IMR-90 (cell line): Measurements from ENCODE around the gene MCTP1. TPM values are rescaled to one million over a fixed set of nuclear protein-coding genes. Genes with fewer than 3 reads are reported as not detected.

Experiments
- ATAC-seq: fragments of 200-7000 bp; cut with Tn5 transposase; 2 replicates; pipeline ENCODE4 v1.9.1; 2020; ENCODE audit warnings: low read depth, mild to moderate bottlenecking, moderate library complexity
- BruUV-seq: library from RNA; stranded (reverse); fragments of 400-500 nt; replicated peaks from 2 replicates; lab custom pipeline; 2021; lab: Mats Ljungman, UMichigan
- CTCF ChIA-PET: fragments of 300-600 bp; formaldehyde crosslinking; extraction: SDS; loops from one replicate; lab custom pipeline; 2021; ENCODE audit warnings: antibody characterized with exemption; lab: Yijun Ruan, JAX
- POLR2A ChIA-PET: fragments of 300-600 bp; sonication (Branson Sonifier 250); formaldehyde crosslinking; loops from one replicate; lab custom pipeline; 2022; ENCODE audit warnings: antibody characterized with exemption; ENCODE audit not compliant: unreplicated experiment; lab: Charles Lee
- DNase-seq: peaks from one replicate; pipeline ENCODE4 v3.0.0; 2013
- H2AFZ ChIP-seq: replicated peaks from 2 replicates; pipeline ENCODE3; 2013; ENCODE audit warnings: low read length, mild to moderate bottlenecking; ENCODE audit not compliant: poor library complexity
- H2AK5ac ChIP-seq: 2 replicates; pipeline ENCODE4 v1.6.1; 2013; ENCODE audit warnings: low read depth, low read length, inconsistent platforms
- H2AK9ac ChIP-seq: replicated peaks from 2 replicates; pipeline ENCODE3; 2013; ENCODE audit warnings: mild to moderate bottlenecking, low read depth, low read length, moderate library complexity; ENCODE audit not compliant: poor library complexity
- H2BK120ac ChIP-seq: 2 replicates; pipeline ENCODE4 v1.6.1; 2013; ENCODE audit warnings: low read depth, low read length, inconsistent platforms
- H2BK15ac ChIP-seq: 3 replicates; pipeline ENCODE4 v1.6.1; 2013; ENCODE audit warnings: low read depth, low read length, inconsistent platforms
- H2BK20ac ChIP-seq: 2 replicates; pipeline ENCODE4 v1.6.1; 2013; ENCODE audit warnings: low read depth, mild to moderate bottlenecking, inconsistent platforms, low read length, moderate library complexity
- H2BK5ac ChIP-seq: 2 replicates; pipeline ENCODE4 v1.6.1; 2013; ENCODE audit warnings: mild to moderate bottlenecking, low read depth, low read length, inconsistent platforms; ENCODE audit not compliant: poor library complexity, severe bottlenecking
- H3K14ac ChIP-seq: replicated peaks from 2 replicates; pipeline ENCODE4 v1.6.1; 2013; ENCODE audit warnings: low read depth, low read length, inconsistent platforms
- H3K18ac ChIP-seq: 2 replicates; pipeline ENCODE4 v1.6.1; 2013; ENCODE audit warnings: low read depth, low read length, control low read depth
- H3K23ac ChIP-seq: 2 replicates; pipeline ENCODE4 v1.6.1; 2013; ENCODE audit warnings: low read depth, low read length, inconsistent platforms
- H3K27ac ChIP-seq: 2 replicates; pipeline ENCODE4 v1.5.1; 2013; ENCODE audit warnings: mild to moderate bottlenecking, control low read depth, low read length; ENCODE audit not compliant: insufficient read depth
- H3K27me3 ChIP-seq: 2 replicates; pipeline ENCODE4 v1.6.1; 2013; ENCODE audit warnings: low read length; ENCODE audit not compliant: control insufficient read depth, insufficient read depth
- H3K36me3 ChIP-seq: 2 replicates; pipeline ENCODE4 v1.6.1; 2013; ENCODE audit warnings: low read length, mixed read lengths; ENCODE audit not compliant: control insufficient read depth, insufficient read depth
- H3K4ac ChIP-seq: 2 replicates; pipeline ENCODE4 v1.6.1; 2013; ENCODE audit warnings: low read depth, low read length, inconsistent platforms
- H3K4me1 ChIP-seq: 2 replicates; pipeline ENCODE4 v1.6.1; 2013; ENCODE audit warnings: low read length, mixed read lengths; ENCODE audit not compliant: control insufficient read depth, insufficient read depth
- H3K4me2 ChIP-seq: 2 replicates; pipeline ENCODE4 v1.6.1; 2013; ENCODE audit warnings: low read depth, mild to moderate bottlenecking, control low read depth, low read length, moderate library complexity
- H3K4me3 ChIP-seq: 2 replicates; pipeline ENCODE4 v1.5.1; 2013; ENCODE audit warnings: low read depth, mild to moderate bottlenecking, control low read depth, low read length, moderate library complexity; ENCODE audit not compliant: insufficient read depth
- H3K56ac ChIP-seq: 2 replicates; pipeline ENCODE4 v1.6.1; 2013; ENCODE audit warnings: low read length, inconsistent platforms; ENCODE audit not compliant: insufficient read depth; ENCODE audit errors: extremely low read depth
- H3K79me1 ChIP-seq, 2 experiments: 2 replicates each; pipeline ENCODE4 v1.6.1; 2013; ENCODE audit warnings: low read length in 2 of 2, inconsistent platforms in 1 of 2, low read depth in 1 of 2
- H3K9ac ChIP-seq: 2 replicates; pipeline ENCODE4 v1.6.1; 2013; ENCODE audit warnings: low read depth, low read length, control low read depth
- H3K9me1 ChIP-seq: 2 replicates; pipeline ENCODE4 v1.6.1; 2013; ENCODE audit warnings: low read length, inconsistent platforms; ENCODE audit not compliant: insufficient read depth
- H3K9me3 ChIP-seq: 2 replicates; pipeline ENCODE4 v1.6.1; 2013; ENCODE audit warnings: low read length; ENCODE audit not compliant: control insufficient read depth, insufficient read depth
- H4K20me1 ChIP-seq: 2 replicates; pipeline ENCODE4 v1.6.1; 2013; ENCODE audit warnings: low read length, inconsistent platforms; ENCODE audit not compliant: insufficient read depth
- H4K5ac ChIP-seq: 2 replicates; pipeline ENCODE4 v1.6.1; 2013; ENCODE audit warnings: mild to moderate bottlenecking, low read depth, low read length, control low read depth
- H4K8ac ChIP-seq, 2 experiments: 2 replicates each; pipeline ENCODE4 v1.6.1; 2013; ENCODE audit warnings: low read depth in 2 of 2, low read length in 2 of 2, control low read depth in 1 of 2, inconsistent platforms in 1 of 2
- H4K91ac ChIP-seq: 2 replicates; pipeline ENCODE4 v1.6.1; 2013; ENCODE audit warnings: low read depth, low read length, inconsistent platforms; ENCODE audit not compliant: insufficient read depth
- BHLHE40 ChIP-seq: fragments of 150-350 bp; IDR thresholded peaks from 2 replicates; pipeline ENCODE4 v1.6.1; 2016; ENCODE audit warnings: mild to moderate bottlenecking, low read depth, low read length
- CEBPB ChIP-seq: IDR thresholded peaks from 2 replicates; pipeline ENCODE4 v1.6.1; 2012; ENCODE audit warnings: low read depth, low read length, improper control_type of control experiment
- CHD1 ChIP-seq: IDR thresholded peaks from 2 replicates; pipeline ENCODE4 v1.6.1; 2012; ENCODE audit warnings: low read depth, low read length, improper control_type of control experiment
- FOS ChIP-seq: fragments of 150-350 bp; IDR thresholded peaks from 2 replicates; pipeline ENCODE4 v1.6.1; 2016; ENCODE audit warnings: low read depth, low read length
- MAFK ChIP-seq: IDR thresholded peaks from 2 replicates; pipeline ENCODE4 v1.6.1; 2012; ENCODE audit warnings: low read depth, low read length, improper control_type of control experiment
- MXI1 ChIP-seq: IDR thresholded peaks from 2 replicates; pipeline ENCODE4 v1.6.1; 2012; ENCODE audit warnings: low read depth, mild to moderate bottlenecking, low read length, moderate library complexity, borderline replicate concordance
- NFE2L2 ChIP-seq: fragments of 150-350 bp; IDR thresholded peaks from 2 replicates; pipeline ENCODE4 v1.6.1; 2016; ENCODE audit warnings: low read depth, mild to moderate bottlenecking, low read length
- POLR2A ChIP-seq: IDR thresholded peaks from 2 replicates; pipeline ENCODE4 v1.6.1; 2012; ENCODE audit warnings: mild to moderate bottlenecking, low read depth, low read length
- RAD21 ChIP-seq: IDR thresholded peaks from 2 replicates; pipeline ENCODE4 v1.6.1; 2012; ENCODE audit warnings: low read length, improper control_type of control experiment
- SMC3 ChIP-seq: fragments of 150-350 bp; IDR thresholded peaks from 2 replicates; pipeline ENCODE4 v1.6.1; 2016; ENCODE audit warnings: low read depth, mild to moderate bottlenecking, antibody characterized with exemption, low read length, moderate library complexity
- WGBS, 2 experiments: methylation state at CpG; one replicate each; pipeline versions ENCODE4 v1.1.5 to v1.1.7; 2013; ENCODE audit warnings: missing lambda C conversion rate in 2 of 2; ENCODE audit not compliant: insufficient read length in 1 of 2; ENCODE audit errors: extremely low coverage in 2 of 2; 5-methylcytosine and 5-hydroxymethylcytosine counted together
- dilution Hi-C: fragments of 300-500 bp; cut with HindIII; formaldehyde crosslinking; loops from one replicate; pipeline ENCODE4 v1.14.3; 2018; ENCODE audit warnings: low sequenced_read_pairs; ENCODE audit not compliant: unreplicated experiment
- in situ Hi-C: fragments of 300-500 bp; cut with MboI; formaldehyde crosslinking; loops from 3 replicates; pipeline ENCODE4 v1.14.3; 2019; ENCODE audit warnings: low sequenced_read_pairs, inconsistent platforms, mixed read lengths
- intact Hi-C: fragments of 100-400 bp; cut with micrococcal nuclease; formaldehyde crosslinking; loops from 2 replicates; pipeline ENCODE4 v1.10.0; 2022
- polyA plus RNA-seq, 3 experiments: library from polyadenylated mRNA; depleted of rRNA; stranded (reverse); fragments of >200 nt; gene quantifications; 2 replicates each; pipeline ENCODE4 v1.2.3, GENCODE V29; 2012; ENCODE audit warnings: low replicate concordance in 1 of 3
- total RNA-seq: library from RNA; depleted of rRNA; stranded (reverse); fragments of >200 nt; gene quantifications from 2 replicates; pipeline ENCODE4 v1.2.3, GENCODE V29; 2012
- TF ChIP-seq, protein P1 (sequence below): fragments of 150-350 bp; IDR thresholded peaks from 2 replicates; pipeline ENCODE4 v1.6.1; 2017; ENCODE audit warnings: mild to moderate bottlenecking, antibody characterized with exemption, low read length, low read depth
- TF ChIP-seq, protein P2 (sequence below): conservative IDR thresholded peaks from 2 replicates; pipeline ENCODE4 v1.5.1; 2012; ENCODE audit warnings: mild to moderate bottlenecking, low read depth, low read length, improper control_type of control experiment
- TF ChIP-seq, protein P3 (sequence below): fragments of 150-350 bp; IDR thresholded peaks from 2 replicates; pipeline ENCODE4 v1.6.1; 2016; ENCODE audit warnings: low read depth, mild to moderate bottlenecking, low read length, moderate library complexity, borderline replicate concordance

Gene MCTP1
- total and polyA plus RNA-seq, 2 of the 4 experiments (the other 2 are of a cell fraction) = 0.21 TPM; not detected in 1

DNA sequence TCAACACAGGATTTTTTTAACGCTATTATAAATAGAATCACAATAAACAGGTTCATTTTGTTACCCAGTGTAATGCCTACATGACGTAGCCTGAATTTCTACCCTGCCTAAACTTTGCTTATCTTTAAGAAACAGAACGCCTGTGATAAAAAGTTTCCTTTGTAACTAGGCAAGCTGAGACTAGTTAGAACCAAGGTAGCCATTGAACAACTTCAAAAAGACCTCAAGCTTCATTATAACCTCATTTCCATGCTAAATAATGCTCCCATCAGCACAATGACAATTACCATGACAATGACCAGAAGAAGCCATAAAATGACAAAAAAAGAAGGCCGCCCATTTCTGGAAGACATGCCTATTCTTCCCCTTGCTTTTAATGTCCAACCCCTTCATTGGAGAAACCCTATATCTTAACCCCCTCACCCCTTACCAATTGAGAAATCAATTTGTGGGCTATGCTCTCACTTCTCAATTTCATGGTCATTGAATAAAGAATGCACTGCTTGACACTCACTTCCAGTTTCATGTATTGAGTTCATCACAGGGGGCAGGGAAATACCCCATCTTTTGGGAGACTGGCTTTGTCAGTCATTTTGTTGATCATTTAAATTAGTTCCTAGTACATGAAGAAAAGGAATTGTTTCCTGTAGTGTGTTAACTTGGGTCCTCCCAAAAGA lies 276.8 kb downstream of the MCTP1 start:
- H4K91ac ChIP-seq = no peak overlapping the region
- no peak overlapping the region for H3K56ac ChIP-seq
- CTCF ChIA-PET = no interaction called here
- no peak overlapping the region for H4K8ac ChIP-seq
- no peaks in the 10 kb centered on the region for H3K9me3 ChIP-seq
- WGBS, 2 experiments = no CpG with 5 or more reads among the region's 4 CpGs
- ATAC-seq (no peak), DNase-seq (no peak)
- no peak overlapping the region for H4K5ac ChIP-seq
- no peak overlapping the region for H2BK5ac ChIP-seq
- no peaks in the 10 kb centered on the region for H3K79me1 ChIP-seq
- H3K9ac ChIP-seq = no peak overlapping the region
- H3K14ac ChIP-seq = no peak overlapping the region
- H2BK120ac ChIP-seq = no peak overlapping the region
- H3K4me3 ChIP-seq = no peak overlapping the region
- no peak overlapping the region for H2AK9ac ChIP-seq
- intact Hi-C loops = no loop called here
- TF ChIP-seq MAFK = no peak
- no peak for TF ChIP-seq CHD1
- TF ChIP-seq SMC3 = no peak
- TF ChIP-seq FOS = no peak
- TF ChIP-seq RAD21 = no peak
- TF ChIP-seq, protein P1, sequence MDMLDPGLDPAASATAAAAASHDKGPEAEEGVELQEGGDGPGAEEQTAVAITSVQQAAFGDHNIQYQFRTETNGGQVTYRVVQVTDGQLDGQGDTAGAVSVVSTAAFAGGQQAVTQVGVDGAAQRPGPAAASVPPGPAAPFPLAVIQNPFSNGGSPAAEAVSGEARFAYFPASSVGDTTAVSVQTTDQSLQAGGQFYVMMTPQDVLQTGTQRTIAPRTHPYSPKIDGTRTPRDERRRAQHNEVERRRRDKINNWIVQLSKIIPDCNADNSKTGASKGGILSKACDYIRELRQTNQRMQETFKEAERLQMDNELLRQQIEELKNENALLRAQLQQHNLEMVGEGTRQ = no peak
- TF ChIP-seq POLR2A = no peak
- TF ChIP-seq MXI1 = no peak
- no peak for TF ChIP-seq NFE2L2
- TF ChIP-seq, protein P2, sequence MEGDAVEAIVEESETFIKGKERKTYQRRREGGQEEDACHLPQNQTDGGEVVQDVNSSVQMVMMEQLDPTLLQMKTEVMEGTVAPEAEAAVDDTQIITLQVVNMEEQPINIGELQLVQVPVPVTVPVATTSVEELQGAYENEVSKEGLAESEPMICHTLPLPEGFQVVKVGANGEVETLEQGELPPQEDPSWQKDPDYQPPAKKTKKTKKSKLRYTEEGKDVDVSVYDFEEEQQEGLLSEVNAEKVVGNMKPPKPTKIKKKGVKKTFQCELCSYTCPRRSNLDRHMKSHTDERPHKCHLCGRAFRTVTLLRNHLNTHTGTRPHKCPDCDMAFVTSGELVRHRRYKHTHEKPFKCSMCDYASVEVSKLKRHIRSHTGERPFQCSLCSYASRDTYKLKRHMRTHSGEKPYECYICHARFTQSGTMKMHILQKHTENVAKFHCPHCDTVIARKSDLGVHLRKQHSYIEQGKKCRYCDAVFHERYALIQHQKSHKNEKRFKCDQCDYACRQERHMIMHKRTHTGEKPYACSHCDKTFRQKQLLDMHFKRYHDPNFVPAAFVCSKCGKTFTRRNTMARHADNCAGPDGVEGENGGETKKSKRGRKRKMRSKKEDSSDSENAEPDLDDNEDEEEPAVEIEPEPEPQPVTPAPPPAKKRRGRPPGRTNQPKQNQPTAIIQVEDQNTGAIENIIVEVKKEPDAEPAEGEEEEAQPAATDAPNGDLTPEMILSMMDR = no peak
- TF ChIP-seq, protein P3, sequence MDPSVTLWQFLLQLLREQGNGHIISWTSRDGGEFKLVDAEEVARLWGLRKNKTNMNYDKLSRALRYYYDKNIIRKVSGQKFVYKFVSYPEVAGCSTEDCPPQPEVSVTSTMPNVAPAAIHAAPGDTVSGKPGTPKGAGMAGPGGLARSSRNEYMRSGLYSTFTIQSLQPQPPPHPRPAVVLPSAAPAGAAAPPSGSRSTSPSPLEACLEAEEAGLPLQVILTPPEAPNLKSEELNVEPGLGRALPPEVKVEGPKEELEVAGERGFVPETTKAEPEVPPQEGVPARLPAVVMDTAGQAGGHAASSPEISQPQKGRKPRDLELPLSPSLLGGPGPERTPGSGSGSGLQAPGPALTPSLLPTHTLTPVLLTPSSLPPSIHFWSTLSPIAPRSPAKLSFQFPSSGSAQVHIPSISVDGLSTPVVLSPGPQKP = no peak
- no peak for TF ChIP-seq CEBPB
- TF ChIP-seq BHLHE40 = no peak
- no peaks in the 10 kb centered on the region for H3K4me1 ChIP-seq
- H2BK15ac ChIP-seq = no peak overlapping the region
- H2AK5ac ChIP-seq = no peak overlapping the region
- no peak overlapping the region for H3K18ac ChIP-seq
- no peaks in the 10 kb centered on the region for H3K9me1 ChIP-seq
- no peak overlapping the region for H3K4me2 ChIP-seq
- in situ Hi-C loops = no loop called here
- H3K36me3 ChIP-seq = no peaks in the 10 kb centered on the region
- dilution Hi-C loops = no loop called here
- POLR2A ChIA-PET = no interaction called here
- no TSS peak for BruUV-seq
- no peak overlapping the region for H3K23ac ChIP-seq
- H2AFZ ChIP-seq = no peak overlapping the region
- H2BK20ac ChIP-seq = no peak overlapping the region
- H4K20me1 ChIP-seq = no peaks in the 10 kb centered on the region
- no peak overlapping the region for H3K4ac ChIP-seq
- no peak overlapping the region for H3K27ac ChIP-seq
- no peaks in the 10 kb centered on the region for H3K27me3 ChIP-seq
